Mesothelial cell of epicardium (in vitro differentiated cells): ENCODE measurements around the gene PGA4. TPM values are rescaled to one million over a fixed set of nuclear protein-coding genes. Genes with fewer than 3 reads are reported as not detected.
A peak's percentile ranks its signal among the peaks of the same experiment; 100 is the strongest.
"Not testable (repeated sequence)": the region's sequence is repeated elsewhere in the genome, so short reads cannot be mapped to it uniquely, and the experiment has no call there.

Source experiments
- DNase-seq, 2 experiments: peaks; one replicate each; pipeline ENCODE4 v3.0.0; 2021; ENCODE audit warnings: low spot score in 2 of 2; ENCODE audit not compliant: unreplicated experiment in 2 of 2
- H3K27ac Mint-ChIP-seq: 2 replicates; pipeline ENCODE4 v1.8.0; 2021; ENCODE audit warnings: mixed read lengths
- H3K27me3 Mint-ChIP-seq: 2 replicates; pipeline ENCODE4 v1.8.0; 2021; ENCODE audit warnings: low read depth, mixed read lengths
- H3K36me3 Mint-ChIP-seq: 2 replicates; pipeline ENCODE4 v1.8.0; 2021; ENCODE audit warnings: mixed read lengths
- H3K4me1 Mint-ChIP-seq: 2 replicates; pipeline ENCODE4 v1.8.0; 2021; ENCODE audit warnings: mixed read lengths
- H3K4me3 Mint-ChIP-seq: 2 replicates; pipeline ENCODE4 v1.8.0; 2021; ENCODE audit warnings: mild to moderate bottlenecking, moderate library complexity, mixed read lengths
- H3K9me3 Mint-ChIP-seq: 2 replicates; pipeline ENCODE4 v1.8.0; 2021; ENCODE audit warnings: mixed read lengths
- CTCF ChIP-seq: fragments of 200-600 bp; sonication (generic); IDR thresholded peaks from one replicate; pipeline ENCODE4 v1.5.0; 2021; ENCODE audit warnings: antibody characterized with exemption; ENCODE audit not compliant: unreplicated experiment
- total RNA-seq: library from RNA; stranded (reverse); gene quantifications from 3 replicates; pipeline ENCODE4 v1.2.1, GENCODE V29; 2021

PGA4 gene
- total RNA-seq, 1 donor from 2014 or later: not detected

- not testable (repeated sequence) for H3K27me3 Mint-ChIP-seq, H3K27ac Mint-ChIP-seq, H3K9me3 Mint-ChIP-seq, H3K4me1 Mint-ChIP-seq, H3K4me3 Mint-ChIP-seq, H3K36me3 Mint-ChIP-seq, DNase-seq
These were observed 25.9 kb downstream of the PGA4 start for GRCh38 chr11:61248071-61248470.

- DNase-seq, H3K9me3 Mint-ChIP-seq, H3K27me3 Mint-ChIP-seq, H3K4me1 Mint-ChIP-seq, H3K27ac Mint-ChIP-seq, H3K4me3 Mint-ChIP-seq, H3K36me3 Mint-ChIP-seq: not testable (repeated sequence)
These were observed 27.1 kb downstream of the PGA4 start for GRCh38 chr11:61249201-61249600.

- H3K27ac Mint-ChIP-seq, H3K4me1 Mint-ChIP-seq, H3K9me3 Mint-ChIP-seq, H3K4me3 Mint-ChIP-seq, H3K36me3 Mint-ChIP-seq, H3K27me3 Mint-ChIP-seq, DNase-seq: not testable (repeated sequence)
These were observed 28.9 kb downstream of the PGA4 start for GRCh38 chr11:61250796-61251765.

- not testable (repeated sequence) for H3K36me3 Mint-ChIP-seq, DNase-seq, H3K27ac Mint-ChIP-seq, H3K9me3 Mint-ChIP-seq, H3K4me3 Mint-ChIP-seq, H3K27me3 Mint-ChIP-seq, H3K4me1 Mint-ChIP-seq
These were observed 30.2 kb downstream of the PGA4 start for GRCh38 chr11:61252332-61252731.

GRCh38 chr11:61254403-61255025 lies 32.4 kb downstream of the PGA4 start:
- H3K4me3 Mint-ChIP-seq: no peak overlapping the region
- H3K27me3 Mint-ChIP-seq: peaks cover under 1% of the 10 kb centered on the region
- H3K36me3 Mint-ChIP-seq: no peaks in the 10 kb centered on the region
- H3K4me1 Mint-ChIP-seq: no peaks in the 10 kb centered on the region
- DNase-seq: peak in 1 of 2 experiments; percentile 66
- H3K27ac Mint-ChIP-seq: no peak overlapping the region
- peak; percentile 64 for TF ChIP-seq CTCF
- H3K9me3 Mint-ChIP-seq: no peaks in the 10 kb centered on the region

GRCh38 chr11:61256710-61257482 lies 34.7 kb downstream of the PGA4 start:
- Mint-ChIP-seq H3K27ac (no peak overlapping the region), H3K27me3 (no peaks in the 10 kb centered on the region)
- no peak for TF ChIP-seq CTCF

GRCh38 chr11:61258546-61258945 lies 36.4 kb downstream of the PGA4 start:
- Mint-ChIP-seq H3K36me3 (no peaks in the 10 kb centered on the region), H3K4me1 (no peaks in the 10 kb centered on the region), H3K9me3 (no peaks in the 10 kb centered on the region), H3K27ac (no peak overlapping the region), H3K4me3 (no peak overlapping the region), H3K27me3 (no peaks in the 10 kb centered on the region)
- TF ChIP-seq CTCF: no peak
- no peak for DNase-seq

More at GRCh38 chr11:61256710-61257482, 34.7 kb downstream of the PGA4 start:
- Mint-ChIP-seq H3K36me3 (no peaks in the 10 kb centered on the region), H3K4me3 (no peak overlapping the region), H3K9me3 (no peaks in the 10 kb centered on the region), H3K4me1 (no peaks in the 10 kb centered on the region)
- DNase-seq: no peak
